Lower lobe of right lung (tissue), 2 donors: ENCODE data around the gene TMEM9B. TPM values are rescaled to one million over a fixed set of nuclear protein-coding genes. Genes with fewer than 3 reads are reported as not detected.

Source experiments
- ATAC-seq, 2 donors: fragments of 200-7000 bp; cut with Tn5 transposase; one replicate each; pipeline ENCODE4 v1.9.1; 2020 to 2022; ENCODE audit warnings: mild to moderate bottlenecking in 2 of 2, moderate library complexity in 2 of 2
- DNase-seq: peaks from one replicate; pipeline ENCODE4 v3.0.0-alpha.2; 2020
- H3K27ac ChIP-seq: fragments of 200-600 bp; one replicate; pipeline ENCODE4 v1.8.0; 2022
- H3K27me3 ChIP-seq: fragments of 200-600 bp; one replicate; pipeline ENCODE4 v1.8.0; 2022; ENCODE audit warnings: low read depth
- H3K36me3 ChIP-seq: fragments of 200-600 bp; one replicate; pipeline ENCODE4 v1.8.0; 2022; ENCODE audit warnings: mild to moderate bottlenecking
- H3K4me1 ChIP-seq: fragments of 200-600 bp; one replicate; pipeline ENCODE4 v1.8.0; 2022
- H3K4me3 ChIP-seq: fragments of 200-600 bp; one replicate; pipeline ENCODE4 v1.8.0; 2022; ENCODE audit warnings: mild to moderate bottlenecking
- H3K9me3 ChIP-seq: fragments of 200-600 bp; one replicate; pipeline ENCODE4 v1.8.0; 2022
- CTCF ChIP-seq: fragments of 200-600 bp; IDR thresholded peaks from one replicate; pipeline ENCODE4 v1.8.0; 2022; ENCODE audit warnings: antibody characterized with exemption, mild to moderate bottlenecking
- intact Hi-C: fragments of 100-400 bp; cut with DNase I; formaldehyde crosslinking; loops from one replicate; pipeline ENCODE4 v1.11.0; 2022
- total RNA-seq: library from RNA; stranded (reverse); fragmentation: NEBNext Ultra II Directional; extraction: Animal tissue kit (Norgen Biotek cat#: 25700); gene quantifications from one replicate; pipeline ENCODE4 v1.2.1, GENCODE V29; 2021
- donor health status: DM: no; HTN: yes; CAD: no; lungs with severe emphysema.

TMEM9B gene
- total RNA-seq, 1 donor from 2014 or later, result 57.7 TPM

- Histone ChIP-seq H3K4me1 (no peaks in the 10 kb centered on the region), H3K36me3 (no peaks in the 10 kb centered on the region), H3K27ac (no peak within 1 kb of the TSS), H3K9me3 (no peaks in the 10 kb centered on the region), H3K4me3 (no peak within 1 kb of the TSS), H3K27me3 (no peaks in the 10 kb centered on the region)
- no peak for TF ChIP-seq CTCF
- no peak for ATAC-seq
- intact Hi-C loops, result no loop called here
- DNase-seq, result no peak
Observed at GRCh38 chr11:8932564-8933180, 31.6 kb downstream of the TMEM9B start, which contains the start of gene C11orf16. Gene C11orf16 (minus strand): TSS chr11:8932947. CDS start chr11:8932308, 639 bp downstream.

- H3K27me3 ChIP-seq, result no peaks in the 10 kb centered on the region
- no peak overlapping the region for H3K27ac ChIP-seq
- intact Hi-C loops, result no loop called here
- no peaks in the 10 kb centered on the region for H3K36me3 ChIP-seq
- TF ChIP-seq CTCF, result no peak
- no peaks in the 10 kb centered on the region for H3K4me1 ChIP-seq
- ATAC-seq, result no peak
- no peak overlapping the region for H3K4me3 ChIP-seq
- no peak for DNase-seq
- H3K9me3 ChIP-seq, result no peaks in the 10 kb centered on the region
Observed at GRCh38 chr11:8930456-8931175, 33.6 kb downstream of the TMEM9B start.

- no peaks in the 10 kb centered on the region for H3K4me1 ChIP-seq
- no peak for TF ChIP-seq CTCF
- H3K27ac ChIP-seq, result no peak overlapping the region
- peaks cover 1% of the 10 kb centered on the region for H3K36me3 ChIP-seq
- no peak for DNase-seq
- intact Hi-C loops, result no loop called here
- no peaks in the 10 kb centered on the region for H3K9me3 ChIP-seq
- H3K4me3 ChIP-seq, result no peak overlapping the region
- no peaks in the 10 kb centered on the region for H3K27me3 ChIP-seq
- no peak for ATAC-seq
Observed at GRCh38 chr11:8928981-8929615, 35.1 kb downstream of the TMEM9B start.

GRCh38 chr11:8928205-8928604, 36.0 kb downstream of the TMEM9B start:
- ATAC-seq (no peak), DNase-seq (no peak)
- no peak overlapping the region for H3K27ac ChIP-seq
- H3K36me3 ChIP-seq, result peaks cover 9% of the 10 kb centered on the region
- no peak for TF ChIP-seq CTCF
- no peaks in the 10 kb centered on the region for H3K4me1 ChIP-seq
- H3K4me3 ChIP-seq, result no peak overlapping the region
- H3K9me3 ChIP-seq, result no peaks in the 10 kb centered on the region
- intact Hi-C loops, result no loop called here
- H3K27me3 ChIP-seq, result no peaks in the 10 kb centered on the region

GRCh38 chr11:8927233-8927632, 37.0 kb downstream of the TMEM9B start:
- Histone ChIP-seq H3K27me3 (no peaks in the 10 kb centered on the region), H3K4me3 (no peak overlapping the region), H3K4me1 (no peaks in the 10 kb centered on the region), H3K27ac (no peak overlapping the region), H3K9me3 (no peaks in the 10 kb centered on the region), H3K36me3 (peaks cover 19% of the 10 kb centered on the region)
- no peak for ATAC-seq
- intact Hi-C loops, result no loop called here
- no peak for TF ChIP-seq CTCF
- no peak for DNase-seq
